ENCODE results near the gene TRAPPC2L.

Gene TRAPPC2L

GRCh38 chr16:88856828-88857727 lies at the start of gene TRAPPC2L, which contains the start of gene GALNS:
TSS of gene TRAPPC2L (plus strand) at chr16:88857127. CDS start at chr16:88857151, 24 bp downstream.
TSS of gene GALNS (minus strand) at chr16:88856947. CDS start at chr16:88856877, 70 bp downstream.
- in situ Hi-C loops (cut with HindIII; ENCODE audit: low sequenced_read_pairs) = no loop called here

- in situ Hi-C loops (cut with HindIII; ENCODE audit: low sequenced_read_pairs) = no loop called here
These were observed 49.7 kb upstream of the TRAPPC2L start for GRCh38 chr16:88807142-88807625.

DNA sequence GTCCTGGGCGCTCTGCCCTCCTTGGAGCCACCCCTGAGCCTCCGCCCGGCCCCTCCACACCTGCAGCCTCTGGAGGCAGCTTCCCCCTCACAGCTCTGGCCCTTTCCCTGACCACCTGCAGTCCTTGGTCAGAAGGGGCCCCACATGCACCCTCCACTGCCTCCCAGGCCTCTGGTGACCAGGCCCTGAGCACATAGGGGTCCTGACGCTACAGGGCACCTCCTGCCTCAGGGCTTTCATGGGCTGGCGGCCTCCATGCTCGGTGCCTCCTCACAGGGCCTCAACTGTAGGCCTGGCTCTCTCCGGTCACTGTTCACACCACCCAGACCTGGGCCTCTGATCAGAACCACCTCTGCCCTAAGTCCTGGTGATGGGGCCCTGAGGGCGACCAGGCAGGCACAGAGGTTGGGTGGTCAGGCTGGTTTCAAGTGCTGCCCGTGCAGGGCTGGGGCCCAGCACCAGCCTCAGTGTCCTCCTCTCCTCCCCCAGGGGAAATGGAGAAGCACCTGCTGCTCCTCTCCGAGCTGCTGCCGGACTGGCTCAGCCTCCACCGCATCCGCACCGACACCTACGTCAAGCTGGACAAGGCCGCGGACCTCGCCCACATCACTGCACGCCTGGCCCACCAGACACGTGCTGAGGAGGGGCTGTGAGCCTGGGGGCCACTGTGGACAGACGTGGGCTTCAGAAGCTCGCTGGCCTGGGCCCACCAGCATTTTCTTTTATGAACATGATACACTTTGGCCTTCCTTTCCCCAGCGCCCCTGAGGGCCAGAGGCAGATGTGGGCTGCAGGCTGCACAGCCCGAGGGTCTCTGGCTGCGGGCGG lies 49.1 kb upstream of the TRAPPC2L start:
- in situ Hi-C loops (cut with HindIII; ENCODE audit: low sequenced_read_pairs) = no loop called here

- in situ Hi-C loops (cut with HindIII; ENCODE audit: low sequenced_read_pairs) = no loop called here
These were observed 47.8 kb upstream of the TRAPPC2L start for GRCh38 chr16:88809068-88809675.

- in situ Hi-C loops (cut with HindIII; ENCODE audit: low sequenced_read_pairs) = no loop called here
These were observed 47.2 kb upstream of the TRAPPC2L start for GRCh38 chr16:88809676-88810165.

DNA sequence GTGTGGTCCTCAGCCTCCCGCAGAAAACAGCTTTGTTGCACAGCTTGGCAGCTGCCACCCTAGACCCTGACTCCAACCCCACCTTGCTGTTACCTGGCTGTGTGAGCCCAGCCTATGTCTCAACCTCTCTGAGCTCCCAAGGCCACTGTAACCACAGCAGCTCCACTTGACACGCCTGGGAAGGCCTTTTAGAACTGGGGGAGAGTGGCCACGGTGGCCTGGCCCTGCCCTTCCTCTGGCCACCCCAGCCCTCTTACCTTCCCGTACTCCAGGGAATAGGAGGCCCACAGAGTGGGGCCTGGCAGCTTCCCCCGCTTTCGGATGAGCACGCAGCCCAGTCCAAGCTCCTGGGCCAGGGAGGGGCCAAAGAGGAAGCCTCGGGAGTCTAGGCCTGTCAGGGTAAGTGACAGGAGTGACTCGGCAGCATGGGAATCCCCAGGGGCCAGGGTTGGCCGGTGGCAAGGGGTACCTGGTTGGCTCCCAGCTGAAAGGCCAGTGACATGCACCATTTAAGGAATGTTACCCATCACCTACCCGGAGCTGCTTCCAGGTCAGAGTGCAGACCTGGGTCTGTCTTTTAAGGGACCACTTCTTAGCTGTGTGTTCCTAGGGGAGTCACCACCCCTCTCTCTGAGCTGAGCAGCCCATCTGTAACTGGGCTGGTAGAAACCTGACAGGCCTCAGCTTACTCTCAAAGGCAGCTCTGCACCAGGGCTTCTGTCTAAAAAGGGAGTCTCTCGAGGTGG lies 46.6 kb upstream of the TRAPPC2L start:
- in situ Hi-C loops (cut with HindIII; ENCODE audit: low sequenced_read_pairs) = no loop called here

- in situ Hi-C loops (cut with HindIII; ENCODE audit: low sequenced_read_pairs) = no loop called here
These were observed 45.8 kb upstream of the TRAPPC2L start for GRCh38 chr16:88810912-88811768.

GRCh38 chr16:88811769-88812512 lies 45.0 kb upstream of the TRAPPC2L start, which contains the start of gene APRT:
TSS of gene APRT (minus strand) at chr16:88811928. CDS start at chr16:88811899, 29 bp downstream.
- in situ Hi-C loops (cut with HindIII; ENCODE audit: low sequenced_read_pairs) = no loop called here

- in situ Hi-C loops (cut with HindIII; ENCODE audit: low sequenced_read_pairs) = no loop called here
These were observed 44.2 kb upstream of the TRAPPC2L start for GRCh38 chr16:88812513-88813268.

DNA sequence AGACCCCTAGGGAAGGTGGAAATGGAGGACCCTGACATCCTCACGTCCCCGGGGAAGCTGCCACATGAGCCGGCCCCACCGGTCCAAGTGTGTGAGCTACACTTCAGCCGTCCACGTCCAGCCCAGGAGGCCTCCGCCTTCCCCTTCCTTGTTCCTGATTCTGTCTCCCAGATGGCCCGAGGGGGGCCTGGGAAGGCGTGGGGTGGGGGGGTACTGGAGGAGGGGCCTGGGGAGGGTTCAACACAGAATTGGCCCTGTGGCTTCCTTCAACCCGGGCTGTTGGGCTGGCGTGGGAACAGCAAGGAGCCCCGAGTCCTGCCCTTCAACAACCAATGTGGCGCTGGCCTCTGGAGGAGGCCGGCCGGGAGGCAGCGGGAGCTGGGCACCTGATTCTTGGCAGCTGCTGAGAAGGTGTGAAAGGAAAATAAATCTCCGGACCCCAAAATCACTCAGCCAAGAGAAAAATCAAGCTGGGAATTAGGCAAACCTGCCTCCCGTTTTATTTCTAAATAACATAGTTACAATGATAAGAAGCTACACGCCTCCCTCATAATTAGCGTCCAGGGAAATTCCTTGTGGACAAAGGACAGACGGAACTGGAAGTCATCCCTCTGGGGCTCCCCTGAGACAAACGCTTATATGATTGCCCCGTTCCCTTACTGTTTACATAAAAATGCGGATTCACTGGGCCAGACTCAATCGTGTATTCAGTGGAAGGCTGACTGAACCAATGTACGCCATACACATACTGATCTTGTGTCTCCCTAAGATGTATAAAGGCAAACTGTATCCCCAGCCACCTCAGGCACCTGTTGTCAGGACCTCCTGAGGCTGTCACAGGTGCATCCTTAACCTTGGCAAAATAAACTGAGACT lies 43.4 kb upstream of the TRAPPC2L start:
- in situ Hi-C loops (cut with HindIII; ENCODE audit: low sequenced_read_pairs) = no loop called here

DNA sequence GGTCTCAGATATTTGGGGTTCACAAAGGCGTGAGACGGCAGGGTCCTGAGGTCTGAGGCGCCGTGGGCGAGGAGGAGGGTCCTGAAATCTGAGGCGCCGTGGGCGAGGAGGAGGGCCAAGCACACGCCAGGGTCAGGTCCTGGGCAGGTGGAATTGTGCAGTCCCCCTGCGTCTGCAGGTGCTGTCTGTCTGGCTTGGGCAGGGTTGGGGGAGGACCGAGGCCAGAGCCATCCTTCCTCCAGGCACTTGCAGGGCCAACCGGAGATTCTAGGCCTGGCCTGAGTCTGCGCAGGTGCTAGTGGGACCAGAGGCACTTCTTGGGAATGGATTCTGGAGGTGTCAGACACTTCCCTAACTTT lies 42.8 kb upstream of the TRAPPC2L start:
- in situ Hi-C loops (cut with HindIII; ENCODE audit: low sequenced_read_pairs) = no loop called here

GRCh38 chr16:88815227-88815626 lies 41.7 kb upstream of the TRAPPC2L start:
- in situ Hi-C loops (cut with HindIII; ENCODE audit: low sequenced_read_pairs) = no loop called here

GRCh38 chr16:88815901-88816589 lies 40.9 kb upstream of the TRAPPC2L start:
- in situ Hi-C loops (cut with HindIII; ENCODE audit: low sequenced_read_pairs) = no loop called here

DNA sequence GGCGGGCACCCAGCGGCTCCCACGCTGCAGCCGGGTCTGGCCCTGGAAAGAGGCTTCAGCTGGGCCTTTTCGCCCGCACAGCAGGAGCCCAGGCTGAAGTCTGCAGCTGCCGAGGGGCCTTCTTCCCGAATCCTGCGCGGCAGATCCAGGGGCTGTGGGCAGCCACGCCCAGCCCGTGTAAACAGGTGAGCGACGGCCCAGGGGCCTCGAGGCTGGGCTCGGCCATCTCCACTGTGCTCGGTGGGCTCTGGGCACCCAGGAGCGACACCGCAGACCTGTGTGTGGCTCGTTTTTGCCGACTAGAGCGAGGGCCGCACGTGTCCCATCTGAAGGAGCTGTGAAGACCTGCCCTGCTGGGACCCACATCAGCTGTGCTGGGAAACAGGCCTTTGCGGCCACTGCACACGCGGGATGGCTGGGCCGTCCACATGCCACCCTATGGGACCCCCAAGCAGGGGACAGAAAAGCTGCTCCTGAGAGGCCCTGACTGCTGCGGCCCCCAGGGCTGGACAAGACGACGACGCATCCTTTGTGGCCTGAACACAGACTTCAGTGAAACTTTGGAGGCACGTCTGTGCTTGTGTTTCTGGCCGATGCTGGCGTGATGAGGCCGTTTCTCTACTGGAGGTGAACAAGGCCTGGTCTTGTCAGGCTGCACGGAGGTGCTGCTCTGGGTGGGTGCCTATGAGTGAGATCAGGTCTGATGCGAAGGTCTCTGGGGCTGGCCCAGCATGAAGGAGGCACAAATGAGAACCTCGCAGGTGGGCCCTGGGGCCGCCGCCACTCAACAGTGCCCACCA lies 40.0 kb upstream of the TRAPPC2L start:
- in situ Hi-C loops (cut with HindIII; ENCODE audit: low sequenced_read_pairs) = no loop called here

GRCh38 chr16:88817785-88818574 lies 38.9 kb upstream of the TRAPPC2L start:
- in situ Hi-C loops (cut with HindIII; ENCODE audit: low sequenced_read_pairs) = no loop called here
